Mesendoderm (in vitro differentiated cells): Measurements from ENCODE around the gene MAOB.

Experiments used
- DNase-seq: peaks from one replicate; pipeline ENCODE4 v3.0.0; 2013
- H2AK5ac ChIP-seq: 2 replicates; pipeline ENCODE4 v1.6.1; 2013; ENCODE audit warnings: low read length, inconsistent platforms
- H2BK120ac ChIP-seq: 2 replicates; pipeline ENCODE4 v1.6.1; 2013; ENCODE audit warnings: low read depth, mild to moderate bottlenecking, low read length, moderate library complexity, mixed read lengths
- H2BK15ac ChIP-seq: replicated peaks from 2 replicates; pipeline ENCODE4 v1.6.1; 2013; ENCODE audit warnings: low read depth, mild to moderate bottlenecking, moderate library complexity
- H2BK5ac ChIP-seq: 2 replicates; pipeline ENCODE4 v1.6.1; 2013; ENCODE audit warnings: low read length, inconsistent platforms
- H3K18ac ChIP-seq: 2 replicates; pipeline ENCODE4 v1.6.1; 2013; ENCODE audit warnings: mild to moderate bottlenecking, low read length, mixed read lengths
- H3K23ac ChIP-seq: one replicate; pipeline ENCODE4 v1.6.1; 2013; ENCODE audit warnings: low read length
- H3K27ac ChIP-seq: 2 replicates; pipeline ENCODE4 v1.5.1; 2013; ENCODE audit warnings: low read depth, mild to moderate bottlenecking, inconsistent platforms, low read length, moderate library complexity
- H3K27me3 ChIP-seq: 2 replicates; pipeline ENCODE4 v1.6.1; 2013; ENCODE audit warnings: low read length, control low read depth, mild to moderate bottlenecking, inconsistent platforms; ENCODE audit not compliant: insufficient read depth, poor library complexity
- H3K36me3 ChIP-seq: 2 replicates; pipeline ENCODE4 v1.6.1; 2013; ENCODE audit warnings: low read length, inconsistent platforms; ENCODE audit not compliant: control insufficient read depth, insufficient read depth
- H3K4ac ChIP-seq: one replicate; pipeline ENCODE4 v1.6.1; 2013; ENCODE audit warnings: low read depth, mild to moderate bottlenecking, low read length, moderate library complexity
- H3K4me1 ChIP-seq: 2 replicates; pipeline ENCODE4 v1.6.1; 2013; ENCODE audit warnings: low read depth, low read length, inconsistent platforms; ENCODE audit not compliant: control insufficient read depth
- H3K4me2 ChIP-seq: 2 replicates; pipeline ENCODE4 v1.6.1; 2013; ENCODE audit warnings: low read length
- H3K4me3 ChIP-seq: 2 replicates; pipeline ENCODE4 v1.5.1; 2013; ENCODE audit warnings: mild to moderate bottlenecking, low read length
- H3K56ac ChIP-seq: one replicate; pipeline ENCODE4 v1.6.1; 2013; ENCODE audit warnings: low read length
- H3K79me1 ChIP-seq: 2 replicates; pipeline ENCODE4 v1.6.1; 2013; ENCODE audit warnings: low read length, inconsistent platforms
- H3K79me2 ChIP-seq: 2 replicates; pipeline ENCODE4 v1.6.1; 2013; ENCODE audit warnings: mild to moderate bottlenecking, low read length; ENCODE audit not compliant: control insufficient read depth, insufficient read depth
- H3K9ac ChIP-seq: 2 replicates; pipeline ENCODE4 v1.6.1; 2013; ENCODE audit warnings: low read length, inconsistent platforms
- H4K5ac ChIP-seq: one replicate; pipeline ENCODE4 v1.6.1; 2013; ENCODE audit warnings: low read length
- H4K8ac ChIP-seq: one replicate; pipeline ENCODE4 v1.6.1; 2013; ENCODE audit warnings: low read depth, mild to moderate bottlenecking, control low read depth, low read length, moderate library complexity
- WGBS: extraction: QIAGEN DNeasy Blood & Tissue Kit; methylation state at CpG from one replicate; pipeline ENCODE4 v1.1.7; 2013; ENCODE audit warnings: low lambda C conversion rate, missing lambda C conversion rate; ENCODE audit not compliant: insufficient coverage; ENCODE audit errors: extremely low coverage; 5-methylcytosine and 5-hydroxymethylcytosine counted together

MAOB gene

GRCh38 chrX:43845776-43846175 is 36.5 kb downstream of the MAOB start:
- no CpG with 5 or more reads among the region's 2 CpGs for WGBS
- H4K5ac ChIP-seq, result no peak overlapping the region
- no peaks in the 10 kb centered on the region for H3K36me3 ChIP-seq
- no peak overlapping the region for H2BK15ac ChIP-seq
- no peak overlapping the region for H3K9ac ChIP-seq
- H3K18ac ChIP-seq, result no peak overlapping the region
- no peak overlapping the region for H2AK5ac ChIP-seq
- no peaks in the 10 kb centered on the region for H3K79me1 ChIP-seq
- H3K4me2 ChIP-seq, result no peak overlapping the region
- no peak overlapping the region for H4K8ac ChIP-seq
- no peak overlapping the region for H3K23ac ChIP-seq
- no peaks in the 10 kb centered on the region for H3K79me2 ChIP-seq
- H2BK120ac ChIP-seq, result no peak overlapping the region
- H3K56ac ChIP-seq, result no peak overlapping the region
- H3K27ac ChIP-seq, result no peak overlapping the region
- no peaks in the 10 kb centered on the region for H3K4me1 ChIP-seq
- DNase-seq, result no peak
- H3K4ac ChIP-seq, result no peak overlapping the region
- no peaks in the 10 kb centered on the region for H3K27me3 ChIP-seq
- H2BK5ac ChIP-seq, result no peak overlapping the region
- H3K4me3 ChIP-seq, result no peak overlapping the region

GRCh38 chrX:43840265-43840664 is 42.0 kb downstream of the MAOB start:
- Histone ChIP-seq H3K18ac (no peak overlapping the region), H3K4ac (no peak overlapping the region), H3K4me3 (no peak overlapping the region), H2AK5ac (no peak overlapping the region), H3K27me3 (no peaks in the 10 kb centered on the region), H3K79me1 (no peaks in the 10 kb centered on the region), H2BK120ac (no peak overlapping the region), H3K4me1 (no peaks in the 10 kb centered on the region), H3K27ac (no peak overlapping the region), H3K36me3 (no peaks in the 10 kb centered on the region), H2BK15ac (no peak overlapping the region), H3K56ac (no peak overlapping the region), H3K9ac (no peak overlapping the region), H3K79me2 (no peaks in the 10 kb centered on the region), H4K8ac (no peak overlapping the region), H3K4me2 (no peak overlapping the region), H4K5ac (no peak overlapping the region), H3K23ac (no peak overlapping the region), H2BK5ac (no peak overlapping the region)
- WGBS, result no CpG with 5 or more reads among the region's 3 CpGs
- DNase-seq, result no peak

GRCh38 chrX:43836435-43837184 is 45.6 kb downstream of the MAOB start:
- H2BK120ac ChIP-seq, result no peak overlapping the region
- no peak overlapping the region for H3K4me3 ChIP-seq
- no peak overlapping the region for H3K18ac ChIP-seq
- no peaks in the 10 kb centered on the region for H3K27me3 ChIP-seq
- no peak overlapping the region for H3K4ac ChIP-seq
- no peak overlapping the region for H4K8ac ChIP-seq
- H3K36me3 ChIP-seq, result no peaks in the 10 kb centered on the region
- H2BK5ac ChIP-seq, result no peak overlapping the region
- no peaks in the 10 kb centered on the region for H3K79me2 ChIP-seq
- H3K56ac ChIP-seq, result no peak overlapping the region
- WGBS, result no CpG with 5 or more reads among the region's 3 CpGs
- H3K9ac ChIP-seq, result no peak overlapping the region
- DNase-seq, result peak; percentile 6
- no peaks in the 10 kb centered on the region for H3K4me1 ChIP-seq
- no peak overlapping the region for H3K27ac ChIP-seq
- H3K4me2 ChIP-seq, result no peak overlapping the region
- no peak overlapping the region for H3K23ac ChIP-seq
- H3K79me1 ChIP-seq, result no peaks in the 10 kb centered on the region
- H4K5ac ChIP-seq, result no peak overlapping the region
- no peak overlapping the region for H2AK5ac ChIP-seq
- H2BK15ac ChIP-seq, result no peak overlapping the region

GRCh38 chrX:43835559-43835958 is 46.7 kb downstream of the MAOB start:
- Histone ChIP-seq H3K9ac (no peak overlapping the region), H2AK5ac (no peak overlapping the region), H2BK5ac (no peak overlapping the region), H3K79me2 (no peaks in the 10 kb centered on the region), H4K5ac (no peak overlapping the region), H3K27ac (no peak overlapping the region), H2BK15ac (no peak overlapping the region), H3K36me3 (no peaks in the 10 kb centered on the region), H4K8ac (no peak overlapping the region), H3K4me2 (no peak overlapping the region), H3K4me1 (no peaks in the 10 kb centered on the region), H3K4ac (no peak overlapping the region), H2BK120ac (no peak overlapping the region), H3K27me3 (no peaks in the 10 kb centered on the region), H3K18ac (no peak overlapping the region), H3K4me3 (no peak overlapping the region), H3K79me1 (no peaks in the 10 kb centered on the region), H3K23ac (no peak overlapping the region), H3K56ac (no peak overlapping the region)
- no peak for DNase-seq
- no CpG with 5 or more reads among the region's 1 CpG for WGBS

- H3K23ac ChIP-seq, result no peak overlapping the region
- no peak for DNase-seq
- no peak overlapping the region for H3K56ac ChIP-seq
- H3K4me1 ChIP-seq, result no peaks in the 10 kb centered on the region
- no peak overlapping the region for H3K18ac ChIP-seq
- H2BK5ac ChIP-seq, result no peak overlapping the region
- no peak overlapping the region for H3K4me2 ChIP-seq
- no peaks in the 10 kb centered on the region for H3K27me3 ChIP-seq
- no peak overlapping the region for H4K5ac ChIP-seq
- no peak overlapping the region for H3K27ac ChIP-seq
- H3K4me3 ChIP-seq, result no peak overlapping the region
- no peak overlapping the region for H3K4ac ChIP-seq
- H2BK120ac ChIP-seq, result no peak overlapping the region
- no peak overlapping the region for H3K9ac ChIP-seq
- no peaks in the 10 kb centered on the region for H3K79me2 ChIP-seq
- no peaks in the 10 kb centered on the region for H3K79me1 ChIP-seq
- H4K8ac ChIP-seq, result no peak overlapping the region
- no peak overlapping the region for H2BK15ac ChIP-seq
- no peak overlapping the region for H2AK5ac ChIP-seq
- no peaks in the 10 kb centered on the region for H3K36me3 ChIP-seq
These were observed 54.5 kb downstream of the MAOB start for GRCh38 chrX:43827791-43828190.

- H3K18ac ChIP-seq, result no peak overlapping the region
- no peak overlapping the region for H4K5ac ChIP-seq
- no peaks in the 10 kb centered on the region for H3K27me3 ChIP-seq
- no peak overlapping the region for H3K56ac ChIP-seq
- H3K79me1 ChIP-seq, result no peaks in the 10 kb centered on the region
- no peak overlapping the region for H3K23ac ChIP-seq
- H3K4me2 ChIP-seq, result no peak overlapping the region
- no peak for DNase-seq
- no peaks in the 10 kb centered on the region for H3K36me3 ChIP-seq
- no peak overlapping the region for H3K9ac ChIP-seq
- H3K4me1 ChIP-seq, result no peaks in the 10 kb centered on the region
- H3K79me2 ChIP-seq, result no peaks in the 10 kb centered on the region
- WGBS, result no CpG with 5 or more reads among the region's 1 CpG
- H3K4me3 ChIP-seq, result no peak overlapping the region
- no peak overlapping the region for H2BK5ac ChIP-seq
- H2BK120ac ChIP-seq, result no peak overlapping the region
- no peak overlapping the region for H3K27ac ChIP-seq
- H4K8ac ChIP-seq, result no peak overlapping the region
- no peak overlapping the region for H2BK15ac ChIP-seq
- no peak overlapping the region for H2AK5ac ChIP-seq
- H3K4ac ChIP-seq, result no peak overlapping the region
These were observed 60.2 kb downstream of the MAOB start for GRCh38 chrX:43822014-43822413.
